Karpas-422 (cell line): Measurements from ENCODE around the gene TUB. TPM values are rescaled to one million over a fixed set of nuclear protein-coding genes. Genes with fewer than 3 reads are reported as not detected.
A peak's percentile ranks its signal among the peaks of the same experiment; 100 is the strongest.

ENCODE experiments used
- DNase-seq: peaks from one replicate; pipeline ENCODE4 v3.0.0-alpha.2; 2015
- H2AFZ ChIP-seq: fragments of 200-600 bp; sonication (generic); 2 replicates; pipeline ENCODE4 v1.6.1; 2014; ENCODE audit warnings: antibody characterized with exemption, low read length, mixed read lengths
- H3K27ac ChIP-seq: fragments of 200-600 bp; sonication (generic); 2 replicates; pipeline ENCODE4 v1.5.1; 2014; ENCODE audit warnings: mild to moderate bottlenecking, low read length, moderate library complexity
- H3K27me3 ChIP-seq: fragments of 200-600 bp; sonication (generic); 2 replicates; pipeline ENCODE4 v1.6.1; 2014; ENCODE audit warnings: low read length, mixed read lengths
- H3K36me3 ChIP-seq: fragments of 200-600 bp; sonication (generic); 2 replicates; pipeline ENCODE4 v1.6.1; 2014; ENCODE audit warnings: low read length, mixed read lengths; ENCODE audit not compliant: insufficient read depth
- H3K4me1 ChIP-seq: fragments of 200-600 bp; sonication (generic); 2 replicates; pipeline ENCODE4 v1.6.1; 2014; ENCODE audit warnings: mild to moderate bottlenecking, low read length, mixed read lengths
- H3K4me2 ChIP-seq: fragments of 200-600 bp; sonication (generic); 2 replicates; pipeline ENCODE4 v1.6.1; 2014; ENCODE audit warnings: low read length, low read depth, mild to moderate bottlenecking; ENCODE audit not compliant: poor library complexity, severe bottlenecking
- H3K4me3 ChIP-seq: fragments of 200-600 bp; sonication (generic); 2 replicates; pipeline ENCODE4 v1.5.1; 2014; ENCODE audit warnings: mild to moderate bottlenecking, antibody characterized with exemption, low read length, mixed read lengths
- H3K79me2 ChIP-seq: fragments of 200-600 bp; sonication (generic); 2 replicates; pipeline ENCODE4 v1.6.1; 2014; ENCODE audit warnings: mild to moderate bottlenecking, low read length, mixed read lengths
- H3K9ac ChIP-seq: fragments of 200-600 bp; sonication (generic); 2 replicates; pipeline ENCODE4 v1.6.0; 2014; ENCODE audit warnings: low read length
- H3K9me2 ChIP-seq: fragments of 200-600 bp; sonication (generic), shearing (Covaris generic); replicated peaks from 2 replicates; pipeline ENCODE4 v1.6.0; 2014; ENCODE audit warnings: mild to moderate bottlenecking, low read length, moderate library complexity; ENCODE audit not compliant: insufficient read depth
- H3K9me3 ChIP-seq: fragments of 300-700, 200-600 bp; sonication (generic); 2 replicates; pipeline ENCODE4 v1.6.1; 2014; ENCODE audit warnings: low read length, mixed read lengths
- H4K20me1 ChIP-seq: fragments of 200-600 bp; sonication (generic); 2 replicates; pipeline ENCODE4 v1.6.1; 2014; ENCODE audit warnings: mild to moderate bottlenecking, antibody characterized with exemption, low read length, low read depth; ENCODE audit not compliant: insufficient read depth
- total RNA-seq: library from RNA; depleted of rRNA; stranded (reverse); fragments of >200 nt; shearing (Covaris generic); gene quantifications from 2 replicates; pipeline ENCODE4 v1.2.3, GENCODE V29; 2014; ENCODE audit warnings: low replicate concordance

The TUB gene
- total RNA-seq, 1 experiment from 2014 or later: not detected

DNA sequence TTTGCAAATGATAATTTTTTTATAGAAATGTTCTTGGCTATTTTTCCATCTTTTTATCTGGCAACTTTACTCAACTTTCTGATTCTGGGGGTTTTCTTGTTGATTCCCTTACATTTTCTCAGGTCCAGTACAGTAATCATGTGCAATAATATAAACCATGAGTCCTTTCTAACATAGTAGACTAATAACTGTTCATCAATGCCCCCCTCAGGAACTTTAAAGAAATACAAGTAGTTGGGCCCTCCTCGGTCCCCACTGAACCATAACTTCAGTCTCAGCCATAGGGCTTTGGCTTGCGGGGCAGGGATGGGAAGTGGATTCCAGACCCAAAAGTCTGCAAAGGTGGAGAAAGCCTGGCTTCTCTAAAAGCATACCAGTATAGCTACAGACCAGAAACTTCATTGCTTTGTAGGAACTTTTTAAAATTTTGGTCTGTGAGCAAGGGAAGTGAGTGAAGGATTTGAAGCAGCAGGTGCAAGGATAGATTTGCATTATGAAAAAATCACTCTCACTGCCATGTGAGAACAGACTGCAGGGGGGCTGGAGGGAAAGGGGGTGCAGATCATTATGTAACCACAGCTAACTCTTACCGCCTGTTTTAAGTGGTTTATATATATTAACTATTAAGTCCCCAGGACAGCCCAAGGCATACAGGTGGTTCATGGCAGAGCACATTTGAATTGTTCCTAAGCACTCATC is 10.4 kb upstream of the TUB start:
- DNase-seq: peak; percentile 76
- Histone ChIP-seq H3K4me3 (no peak overlapping the region), H3K9ac (no peak overlapping the region), H2AFZ (no peak overlapping the region), H3K4me1 (peaks cover 9% of the 10 kb centered on the region), H3K9me2 (no peaks in the 10 kb centered on the region), H3K27ac (no peak overlapping the region), H3K4me2 (peak overlapping the region; percentile 28), H3K9me3 (no peaks in the 10 kb centered on the region), H4K20me1 (no peaks in the 10 kb centered on the region), H3K36me3 (no peaks in the 10 kb centered on the region), H3K79me2 (no peaks in the 10 kb centered on the region), H3K27me3 (no peaks in the 10 kb centered on the region)

DNA sequence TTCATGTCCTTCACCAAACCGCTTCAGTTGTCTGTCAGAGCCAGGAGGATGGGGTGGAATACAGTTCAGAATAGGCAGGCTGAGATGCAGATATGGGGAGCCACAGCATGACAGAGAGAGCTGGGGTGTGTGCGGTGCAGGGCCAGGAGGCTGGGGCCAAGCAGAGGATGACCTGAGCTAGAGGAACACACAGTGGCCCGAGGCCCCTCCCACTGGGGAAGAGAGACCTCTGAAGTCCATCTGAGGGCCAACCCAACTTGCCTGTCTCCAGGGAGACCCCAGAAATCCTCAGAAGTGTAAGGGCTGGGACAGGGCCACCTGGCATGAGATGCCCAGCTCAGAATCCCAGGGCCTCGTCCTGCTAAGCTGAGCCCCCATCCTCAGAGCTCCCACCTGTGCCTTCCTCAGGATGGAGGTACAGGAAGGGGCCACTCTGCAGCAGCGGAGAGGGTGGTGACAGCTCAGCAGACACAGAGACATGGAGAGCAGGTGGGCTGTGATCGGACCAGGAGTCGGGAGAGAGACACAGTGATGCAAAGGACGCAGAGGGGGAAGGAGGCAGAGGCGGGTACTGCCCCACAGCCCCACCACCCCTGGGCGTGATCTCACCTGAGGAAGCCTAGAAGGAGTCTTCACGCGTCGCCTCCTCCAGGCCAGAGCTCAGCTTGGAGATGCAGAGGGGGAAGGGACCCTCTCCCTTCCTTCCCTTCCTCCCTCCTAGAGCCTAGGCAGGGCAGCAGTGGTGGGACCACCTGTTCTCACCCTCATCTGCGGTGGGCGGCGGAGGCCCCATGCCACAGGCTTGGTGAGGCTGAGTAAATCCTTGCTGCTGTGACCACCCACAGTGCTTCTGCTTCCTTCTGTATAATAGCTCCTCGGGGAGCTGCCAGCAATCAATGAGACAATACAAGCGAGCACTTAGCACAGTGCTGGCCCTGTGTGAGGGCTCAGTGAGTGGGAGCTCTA is 9.1 kb upstream of the TUB start:
- Histone ChIP-seq H3K79me2 (no peaks in the 10 kb centered on the region), H3K4me2 (no peak overlapping the region), H3K4me3 (no peak overlapping the region), H3K9ac (no peak overlapping the region), H3K27me3 (no peaks in the 10 kb centered on the region), H2AFZ (no peak overlapping the region), H3K4me1 (peaks cover 9% of the 10 kb centered on the region), H3K36me3 (no peaks in the 10 kb centered on the region), H3K9me3 (no peaks in the 10 kb centered on the region), H4K20me1 (no peaks in the 10 kb centered on the region), H3K27ac (no peak overlapping the region), H3K9me2 (no peaks in the 10 kb centered on the region)
- no peak for DNase-seq

DNA sequence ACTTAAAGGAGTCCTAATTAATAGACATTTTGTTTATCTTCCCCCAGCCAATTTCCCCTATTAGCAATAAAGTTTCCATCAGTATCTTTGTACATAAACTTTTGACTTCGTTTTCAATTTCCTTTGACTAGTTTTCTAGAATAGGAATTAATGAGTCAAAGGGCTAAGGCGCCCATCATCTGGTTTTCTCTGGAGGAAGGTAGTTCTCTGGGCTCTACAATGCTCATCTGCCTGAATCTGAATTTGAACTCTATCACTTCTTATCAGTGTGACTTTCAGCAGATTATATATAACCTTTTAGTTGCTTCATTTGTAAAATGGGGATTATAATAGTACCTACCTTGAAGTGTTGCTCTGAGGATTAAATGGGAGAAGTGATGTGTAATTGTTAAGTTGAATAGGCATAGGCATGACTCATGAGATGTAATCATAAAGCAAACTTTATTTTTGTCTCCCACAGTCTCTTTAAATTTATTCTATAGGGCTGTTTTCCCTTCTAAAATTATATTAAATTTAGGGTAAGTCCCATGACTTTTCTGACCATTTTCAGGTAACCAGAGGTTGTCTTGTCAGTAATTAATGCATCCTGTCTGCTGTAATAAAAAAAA is 5.8 kb upstream of the TUB start:
- no peak for DNase-seq
- no peaks in the 10 kb centered on the region for H3K79me2 ChIP-seq
- H3K9ac ChIP-seq: no peak overlapping the region
- peaks cover 9% of the 10 kb centered on the region for H3K4me1 ChIP-seq
- no peak overlapping the region for H3K27ac ChIP-seq
- no peak overlapping the region for H3K4me2 ChIP-seq
- no peak overlapping the region for H2AFZ ChIP-seq
- no peaks in the 10 kb centered on the region for H3K27me3 ChIP-seq
- no peaks in the 10 kb centered on the region for H3K9me3 ChIP-seq
- H3K9me2 ChIP-seq: no peaks in the 10 kb centered on the region
- H3K36me3 ChIP-seq: no peaks in the 10 kb centered on the region
- H3K4me3 ChIP-seq: no peak overlapping the region
- no peaks in the 10 kb centered on the region for H4K20me1 ChIP-seq

DNA sequence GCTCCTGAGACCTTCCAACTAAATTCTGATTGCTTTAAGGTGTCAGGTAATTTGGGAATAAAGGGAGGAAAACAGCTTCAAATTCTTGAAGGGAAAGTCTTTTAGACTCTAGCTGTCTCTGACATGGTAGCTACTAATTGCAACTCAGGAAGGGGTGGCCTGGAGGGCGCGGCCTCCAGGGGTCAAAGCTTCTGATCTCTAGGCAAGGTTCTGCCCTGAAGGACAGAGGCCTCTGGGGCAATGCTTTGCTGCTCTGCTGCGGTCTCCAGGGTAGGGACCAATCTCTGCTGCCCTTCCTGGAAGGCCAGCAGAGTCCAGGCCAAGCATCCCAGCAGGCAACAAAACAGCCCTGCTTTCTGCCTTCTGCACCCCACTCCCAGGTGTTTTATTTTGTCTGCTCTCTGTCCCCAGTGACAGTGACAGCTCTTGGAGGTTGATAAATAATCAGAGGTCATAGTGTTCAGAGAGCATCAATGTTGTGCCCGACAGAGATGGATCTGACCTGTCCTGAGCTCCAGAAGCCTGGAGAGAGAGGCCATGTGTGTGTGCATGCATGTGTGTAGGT is 1.8 kb upstream of the TUB start:
- no peak for DNase-seq
- Histone ChIP-seq H2AFZ (no peak overlapping the region), H3K79me2 (no peaks in the 10 kb centered on the region), H3K4me3 (no peak overlapping the region), H3K27me3 (no peaks in the 10 kb centered on the region), H3K9me2 (no peaks in the 10 kb centered on the region), H3K4me2 (no peak overlapping the region), H3K27ac (no peak overlapping the region), H3K9me3 (no peaks in the 10 kb centered on the region), H3K4me1 (no peaks in the 10 kb centered on the region), H3K9ac (no peak overlapping the region), H3K36me3 (no peaks in the 10 kb centered on the region), H4K20me1 (no peaks in the 10 kb centered on the region)

DNA sequence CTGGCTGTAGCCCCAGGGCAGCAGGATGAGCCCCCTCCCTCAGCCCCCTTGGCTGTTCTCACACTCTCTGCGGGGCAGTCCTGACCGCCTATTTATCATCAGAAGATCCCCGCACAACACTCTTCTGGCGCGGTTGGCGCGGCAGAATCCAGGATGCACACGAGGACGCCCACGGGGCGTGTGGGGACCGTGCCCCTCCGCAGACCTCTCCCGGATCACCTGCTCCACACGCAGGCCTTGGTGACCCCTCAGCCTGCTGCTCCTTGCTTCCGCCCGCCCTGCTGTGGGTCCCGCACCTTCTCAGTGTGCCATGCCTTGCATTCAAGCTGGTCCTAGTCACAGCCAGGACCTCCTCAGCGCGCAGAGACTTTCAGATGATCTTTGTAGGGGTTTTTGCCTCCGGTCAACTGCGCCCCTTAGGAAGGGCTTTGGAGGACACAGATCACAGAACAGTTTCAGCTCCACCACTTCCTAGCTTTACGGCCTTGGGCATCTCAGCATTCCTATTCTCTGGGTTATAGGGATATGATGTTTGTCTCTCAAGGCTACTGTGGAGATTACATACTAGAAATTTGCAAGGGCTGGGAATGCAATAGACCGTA is 841 bp upstream of the TUB start:
- no peak overlapping the region for H3K4me2 ChIP-seq
- H3K36me3 ChIP-seq: no peaks in the 10 kb centered on the region
- H3K4me1 ChIP-seq: no peaks in the 10 kb centered on the region
- H3K4me3 ChIP-seq: no peak overlapping the region
- H2AFZ ChIP-seq: no peak overlapping the region
- no peaks in the 10 kb centered on the region for H3K79me2 ChIP-seq
- H3K9me3 ChIP-seq: no peaks in the 10 kb centered on the region
- no peak overlapping the region for H3K27ac ChIP-seq
- no peak for DNase-seq
- H3K9me2 ChIP-seq: no peaks in the 10 kb centered on the region
- H3K9ac ChIP-seq: no peak overlapping the region
- H4K20me1 ChIP-seq: no peaks in the 10 kb centered on the region
- no peaks in the 10 kb centered on the region for H3K27me3 ChIP-seq

DNA sequence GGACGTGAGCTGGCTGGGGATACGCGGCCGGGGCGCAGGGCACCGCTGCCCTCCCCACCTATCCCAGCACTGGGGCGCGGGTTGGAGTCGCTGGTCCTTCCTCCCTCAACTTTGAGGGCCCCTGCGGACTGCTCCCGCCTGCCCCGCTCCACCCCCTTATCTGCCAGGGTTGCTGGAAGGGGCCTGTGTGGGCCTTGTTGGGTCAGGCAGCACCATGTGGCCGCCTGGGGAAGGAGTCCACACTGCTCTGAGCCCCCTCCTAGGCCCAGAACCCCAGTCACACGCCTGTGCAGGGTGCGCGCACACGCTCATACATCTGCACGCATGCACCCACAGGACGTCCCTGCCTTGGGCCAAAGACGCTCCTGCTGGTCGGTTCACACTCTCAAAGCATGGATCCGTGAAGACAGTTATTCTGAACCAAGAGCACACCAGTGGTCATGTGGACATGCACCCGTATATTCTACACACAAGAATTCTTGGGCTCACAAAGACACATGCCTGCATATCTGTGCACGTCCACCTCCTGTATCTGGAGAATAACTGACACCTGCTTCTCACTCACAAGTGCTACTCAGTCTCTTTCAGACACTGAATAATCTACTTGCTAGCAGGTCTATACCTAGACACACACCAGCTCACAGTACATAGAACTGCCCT is 710 bp downstream of the TUB start:
- no peaks in the 10 kb centered on the region for H3K79me2 ChIP-seq
- no peaks in the 10 kb centered on the region for H3K9me2 ChIP-seq
- no peaks in the 10 kb centered on the region for H3K4me1 ChIP-seq
- no peak overlapping the region for H3K4me3 ChIP-seq
- H3K27me3 ChIP-seq: no peaks in the 10 kb centered on the region
- H3K36me3 ChIP-seq: no peaks in the 10 kb centered on the region
- no peak overlapping the region for H3K27ac ChIP-seq
- H3K4me2 ChIP-seq: no peak overlapping the region
- no peak overlapping the region for H2AFZ ChIP-seq
- no peak overlapping the region for H3K9ac ChIP-seq
- H4K20me1 ChIP-seq: no peaks in the 10 kb centered on the region
- DNase-seq: no peak
- no peaks in the 10 kb centered on the region for H3K9me3 ChIP-seq

DNA sequence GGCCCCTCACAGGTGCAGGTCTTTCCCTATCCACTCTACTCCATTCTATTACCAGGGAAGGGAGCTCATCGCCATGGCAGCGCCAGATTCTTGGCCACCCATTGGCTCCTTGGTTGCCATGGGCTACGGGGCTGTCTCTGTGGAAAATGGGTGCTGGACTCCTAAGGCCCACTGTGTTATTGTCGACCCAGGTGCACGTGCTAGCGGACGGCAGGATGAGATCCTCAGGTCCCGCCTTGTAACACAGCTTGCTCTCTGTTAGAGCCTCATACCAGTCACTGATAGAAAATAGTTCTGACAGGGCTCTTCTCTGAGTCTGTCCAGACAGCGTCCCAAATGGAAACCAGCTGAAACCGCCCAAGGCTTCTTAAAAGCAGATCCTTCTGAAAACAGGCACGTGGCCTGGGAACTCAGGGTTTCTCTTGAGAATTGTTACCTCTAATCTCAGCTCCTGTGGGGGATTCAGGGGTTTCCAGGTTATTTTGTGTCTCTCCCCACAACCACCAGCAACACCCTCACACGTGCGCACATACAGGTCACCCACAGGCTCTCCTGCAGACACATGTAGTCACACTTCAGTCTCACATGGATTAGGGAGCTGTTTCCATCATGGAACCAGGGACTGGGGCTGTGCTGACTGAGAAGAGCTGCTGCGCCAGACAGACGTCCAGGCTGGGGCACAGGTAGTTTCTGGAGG is 1.5 kb downstream of the TUB start:
- no peak overlapping the region for H3K9ac ChIP-seq
- no peak overlapping the region for H3K4me3 ChIP-seq
- no peaks in the 10 kb centered on the region for H3K36me3 ChIP-seq
- no peak overlapping the region for H2AFZ ChIP-seq
- H3K4me2 ChIP-seq: no peak overlapping the region
- H4K20me1 ChIP-seq: no peaks in the 10 kb centered on the region
- DNase-seq: no peak
- H3K27ac ChIP-seq: no peak overlapping the region
- H3K27me3 ChIP-seq: no peaks in the 10 kb centered on the region
- H3K4me1 ChIP-seq: no peaks in the 10 kb centered on the region
- H3K9me2 ChIP-seq: no peaks in the 10 kb centered on the region
- H3K9me3 ChIP-seq: no peaks in the 10 kb centered on the region
- no peaks in the 10 kb centered on the region for H3K79me2 ChIP-seq
